ENCODE data around the gene EPN2.

The EPN2 gene

GRCh38 chr17:19294443-19294842, 57.3 kb downstream of the EPN2 start:
- no peak for DNase-seq (ENCODE audit: low spot score)

- DNase-seq (ENCODE audit: low spot score): no peak
Observed at GRCh38 chr17:19295473-19296135, 58.4 kb downstream of the EPN2 start.

GRCh38 chr17:19296786-19297778, 59.9 kb downstream of the EPN2 start:
- DNase-seq (ENCODE audit: low spot score): no peak

- no peak for DNase-seq (ENCODE audit: low spot score)
Observed at GRCh38 chr17:19298569-19299213, 61.5 kb downstream of the EPN2 start.

GRCh38 chr17:19299214-19299747, 62.1 kb downstream of the EPN2 start:
- no peak for DNase-seq (ENCODE audit: low spot score)

- no peak for DNase-seq (ENCODE audit: low spot score)
Observed at GRCh38 chr17:19299866-19300265, 62.7 kb downstream of the EPN2 start.

- no peak for DNase-seq (ENCODE audit: low spot score)
Observed at GRCh38 chr17:19301274-19301951, 64.2 kb downstream of the EPN2 start.

GRCh38 chr17:19301973-19302372, 64.8 kb downstream of the EPN2 start:
- DNase-seq (ENCODE audit: low spot score): no peak

GRCh38 chr17:19302791-19303331, 65.7 kb downstream of the EPN2 start:
- DNase-seq (ENCODE audit: low spot score): peak; percentile 34

- DNase-seq (ENCODE audit: low spot score): no peak
Observed at GRCh38 chr17:19303367-19303776, 66.2 kb downstream of the EPN2 start.

GRCh38 chr17:19304209-19304608, 67.0 kb downstream of the EPN2 start:
- DNase-seq (ENCODE audit: low spot score): no peak

GRCh38 chr17:19304751-19305150, 67.6 kb downstream of the EPN2 start:
- no peak for DNase-seq (ENCODE audit: low spot score)

GRCh38 chr17:19305256-19305655, 68.1 kb downstream of the EPN2 start:
- DNase-seq (ENCODE audit: low spot score): no peak

GRCh38 chr17:19305761-19306159, 68.6 kb downstream of the EPN2 start:
- DNase-seq (ENCODE audit: low spot score): no peak

GRCh38 chr17:19306160-19307111, 69.3 kb downstream of the EPN2 start:
- DNase-seq (ENCODE audit: low spot score): peak; percentile 70

GRCh38 chr17:19307521-19307920, 70.4 kb downstream of the EPN2 start:
- no peak for DNase-seq (ENCODE audit: low spot score)

- DNase-seq (ENCODE audit: low spot score): no peak
Observed at GRCh38 chr17:19308398-19308797, 71.2 kb downstream of the EPN2 start.

- no peak for DNase-seq (ENCODE audit: low spot score)
Observed at GRCh38 chr17:19309701-19310100, 72.5 kb downstream of the EPN2 start.

- no peak for DNase-seq (ENCODE audit: low spot score)
Observed at GRCh38 chr17:19310151-19310550, 73.0 kb downstream of the EPN2 start.

- no peak for DNase-seq (ENCODE audit: low spot score)
Observed at GRCh38 chr17:19311016-19311415, 73.8 kb downstream of the EPN2 start.
